Right lobe of liver (tissue), 6 donors: Measurements from ENCODE around the gene LRP1. TPM values are rescaled to one million over a fixed set of nuclear protein-coding genes. Genes with fewer than 3 reads are reported as not detected.

Source experiments
- ATAC-seq, 4 donors: fragments of 200-7000 bp; cut with Tn5 transposase; one replicate each; pipeline ENCODE4 v1.9.1; 2020; ENCODE audit warnings: mild to moderate bottlenecking in 4 of 4, moderate library complexity in 4 of 4
- DNase-seq, 3 donors: peaks; one replicate each; pipeline ENCODE4 v3.0.0-alpha.2; 2020
- H3K27ac ChIP-seq, 3 donors: fragments of 200-600 bp; one replicate each; pipeline ENCODE4 v1.8.0; 2022
- H3K27me3 ChIP-seq, 2 donors: fragments of 200-600 bp; one replicate each; pipeline ENCODE4 v1.8.0; 2022
- H3K36me3 ChIP-seq, 4 donors: fragments of 200-600 bp; sonication (generic) in 1 of 4; one replicate each; pipeline versions ENCODE4 v1.5.1 to v1.8.0; 2017 to 2022; ENCODE audit warnings: control low read depth in 1 of 4
- H3K4me1 ChIP-seq, 4 donors: fragments of 200-600 bp; sonication (generic) in 1 of 4; one replicate each; pipeline versions ENCODE4 v1.5.1 to v1.8.0; 2017 to 2022; ENCODE audit warnings: control low read depth in 1 of 4
- H3K4me3 ChIP-seq, 3 donors: fragments of 200-600 bp; one replicate each; pipeline ENCODE4 v1.8.0; 2022
- H3K9me3 ChIP-seq, 4 donors: fragments of 200-600 bp; sonication (generic) in 1 of 4; one replicate each; pipeline versions ENCODE4 v1.5.1 to v1.8.0; 2017 to 2022; ENCODE audit warnings: control low read depth in 1 of 4
- CTCF ChIP-seq, 4 donors: fragments of 200-600 bp in 3 of 4; fragments of 450-650 bp in 1 of 4; IDR thresholded peaks; one replicate each; pipeline versions ENCODE4 v1.5.1 to v1.8.0; 2016 to 2022; ENCODE audit warnings: antibody characterized with exemption in 4 of 4, mild to moderate bottlenecking in 2 of 4
- POLR2A ChIP-seq: fragments of 450-650 bp; IDR thresholded peaks from one replicate; pipeline ENCODE4 v1.6.1; 2017; ENCODE audit warnings: antibody characterized with exemption, mild to moderate bottlenecking
- WGBS: methylation state at CpG from one replicate; pipeline ENCODE4 v1.1.6; 2018; ENCODE audit warnings: low coverage, low lambda C conversion rate; ENCODE audit not compliant: insufficient coverage; ENCODE audit errors: missing lambda C conversion rate; 5-methylcytosine and 5-hydroxymethylcytosine counted together
- intact Hi-C, 2 donors: fragments of 100-400 bp; cut with DNase I; formaldehyde crosslinking; loops; one replicate each; pipeline versions ENCODE4 v1.11.2 to v1.14.1; 2022
- total RNA-seq, 6 experiments: library from RNA; depleted of rRNA in 2 of 6; stranded (reverse); fragments of >200 nt in 2 of 6; fragmentation: NEBNext Ultra II Directional in 3 of 6; extraction: Animal tissue kit (Norgen Biotek cat#: 25700) in 3 of 6; gene quantifications; one replicate each; pipeline versions ENCODE4 v1.1.0 to v1.2.4, GENCODE V29; 2016 to 2023
- donor health status: DM: no; HTN: yes; CAD: no.
- donor health status: DM: no; HTN: no; CAD: no.
- donor health status: DM: no; HTN: no; CAD: no.
- donor health status: DM: no; HTN: yes; CAD: no.
- donor health status: DM: no; HTN: yes; CAD: no.

The LRP1 gene
- total RNA-seq, 6 experiments from 2014 or later: 268 to 387 (median 301) TPM

GRCh38 chr12:57157588-57158173 lies 29.4 kb downstream of the LRP1 start:
- TF ChIP-seq CTCF (IDR thresholded peaks at IDR 0.05) (no peak), POLR2A (no peak)
- DNase-seq (peak in 1 of 3 donors; percentile 29), ATAC-seq (peak in 1 of 4 donors; percentile 9)
- Histone ChIP-seq H3K4me1 (peaks cover 0 to 31% (median 7%) of the 10 kb centered on the region in 4 donors), H3K4me3 (no peak overlapping the region), H3K36me3 (peaks cover 0 to 87% (median 54%) of the 10 kb centered on the region in 4 donors), H3K27ac (no peak overlapping the region), H3K9me3 (no peaks in the 10 kb centered on the region), H3K27me3 (no peaks in the 10 kb centered on the region)
- WGBS: 71% methylated on average over 5 of the region's 5 CpGs
- intact Hi-C loops: no loop called here

- H3K4me1 ChIP-seq: peaks cover 0 to 26% (median 4%) of the 10 kb centered on the region in 4 donors
- H3K4me3 ChIP-seq: no peak overlapping the region
- H3K36me3 ChIP-seq: peaks cover 0 to 92% (median 57%) of the 10 kb centered on the region in 4 donors
- H3K9me3 ChIP-seq: no peaks in the 10 kb centered on the region
- TF ChIP-seq CTCF (IDR thresholded peaks at IDR 0.05) (no peak), POLR2A (no peak)
- no CpG with 5 or more reads among the region's 16 CpGs for WGBS
- intact Hi-C loops: no loop called here
- no peaks in the 10 kb centered on the region for H3K27me3 ChIP-seq
- ATAC-seq (no peak), DNase-seq (peak in 1 of 3 donors; percentile 21)
- no peak overlapping the region for H3K27ac ChIP-seq
Observed at GRCh38 chr12:57158186-57158585, 29.9 kb downstream of the LRP1 start.

GRCh38 chr12:57158665-57159064 lies 30.4 kb downstream of the LRP1 start:
- peaks cover 0 to 21% (median 2%) of the 10 kb centered on the region in 4 donors for H3K4me1 ChIP-seq
- intact Hi-C loops: no loop called here
- H3K27ac ChIP-seq: no peak overlapping the region
- ATAC-seq: peak in 2 of 4 donors; percentile 7 to 15
- H3K4me3 ChIP-seq: no peak overlapping the region
- DNase-seq: no peak
- no peak for TF ChIP-seq POLR2A
- no peaks in the 10 kb centered on the region for H3K27me3 ChIP-seq
- H3K9me3 ChIP-seq: no peaks in the 10 kb centered on the region
- H3K36me3 ChIP-seq: peaks cover 0 to 96% (median 59%) of the 10 kb centered on the region in 4 donors
- no CpG with 5 or more reads among the region's 4 CpGs for WGBS

GRCh38 chr12:57159311-57159710 lies 31.0 kb downstream of the LRP1 start:
- DNase-seq: peak in 1 of 3 donors; percentile 19
- peaks cover 0 to 15% (median 0%) of the 10 kb centered on the region in 4 donors for H3K4me1 ChIP-seq
- no peak overlapping the region for H3K27ac ChIP-seq
- intact Hi-C loops: no loop called here
- H3K9me3 ChIP-seq: no peaks in the 10 kb centered on the region
- ATAC-seq: no peak
- no peak for TF ChIP-seq CTCF (IDR thresholded peaks at IDR 0.05)
- peaks cover 0 to 99% (median 61%) of the 10 kb centered on the region in 4 donors for H3K36me3 ChIP-seq
- H3K27me3 ChIP-seq: no peaks in the 10 kb centered on the region
- WGBS: no CpG with 5 or more reads among the region's 4 CpGs
- no peak overlapping the region for H3K4me3 ChIP-seq

- H3K27ac ChIP-seq: no peak overlapping the region
- H3K4me3 ChIP-seq: no peak overlapping the region
- 90% methylated on average over 3 of the region's 4 CpGs for WGBS
- no peak for TF ChIP-seq CTCF (IDR thresholded peaks at IDR 0.05)
- no peak for TF ChIP-seq POLR2A
- H3K27me3 ChIP-seq: no peaks in the 10 kb centered on the region
- no peak for ATAC-seq
- no peak for DNase-seq
- intact Hi-C loops: no loop called here
- H3K36me3 ChIP-seq: peaks cover 0 to 99% (median 62%) of the 10 kb centered on the region in 4 donors
- H3K9me3 ChIP-seq: no peaks in the 10 kb centered on the region
- peaks cover 0 to 8% (median 0%) of the 10 kb centered on the region in 4 donors for H3K4me1 ChIP-seq
Observed at GRCh38 chr12:57160040-57160439, 31.8 kb downstream of the LRP1 start.
